Measurements from ENCODE around the gene PCSK6. TPM values are rescaled to one million over a fixed set of nuclear protein-coding genes. Genes with fewer than 3 reads are reported as not detected.
"Not testable (repeated sequence)": the region's sequence is repeated elsewhere in the genome, so short reads cannot be mapped to it uniquely, and the experiment has no call there.

The PCSK6 gene
- polyA plus RNA-seq, 3 donors, result 6.5 to 9.2 (median 7.3) TPM

DNA sequence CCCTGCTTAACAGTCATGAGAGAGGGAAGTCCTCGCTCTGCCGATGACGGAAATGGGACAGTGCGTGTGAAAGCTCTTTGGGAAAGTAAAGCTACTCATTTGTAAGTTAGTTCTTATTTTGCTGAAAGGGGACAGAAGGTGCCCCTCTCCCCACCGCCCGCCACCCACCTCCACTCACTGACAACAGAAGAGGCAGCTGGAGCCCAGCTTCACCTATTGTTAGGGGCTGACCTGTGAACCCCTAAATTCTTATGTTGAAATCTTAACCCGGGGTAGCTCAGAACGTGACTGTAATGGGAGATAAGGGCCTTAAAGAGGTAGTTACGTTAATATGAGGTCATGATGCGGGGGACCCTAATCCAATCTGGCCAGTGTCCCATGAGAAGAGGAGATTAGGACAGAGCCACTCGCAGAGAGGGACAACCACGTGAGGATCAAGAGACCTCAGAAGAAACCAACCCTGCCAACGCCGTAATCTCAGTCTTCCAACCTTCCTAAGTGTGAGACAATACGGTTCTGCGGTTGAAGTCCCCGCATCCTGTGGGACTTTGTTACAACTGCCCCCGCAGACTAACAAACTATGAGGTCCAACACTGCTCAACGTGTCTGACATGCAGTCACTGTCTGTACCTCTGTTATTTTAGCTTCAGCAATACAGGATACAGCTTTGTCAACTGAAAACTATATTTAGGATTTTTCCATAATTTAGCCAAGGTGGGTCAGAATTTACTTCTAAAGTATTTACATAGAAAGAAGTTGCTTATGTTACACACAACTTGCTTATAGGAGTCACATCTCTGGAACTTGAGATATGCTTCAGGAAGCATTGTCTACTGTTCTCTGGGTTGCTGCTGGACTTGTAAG is 51.7 kb downstream of the PCSK6 start:
- DNase-seq (ENCODE audit: low read depth in 3 of 3, low spot score in 2 of 3), result no peak

DNA sequence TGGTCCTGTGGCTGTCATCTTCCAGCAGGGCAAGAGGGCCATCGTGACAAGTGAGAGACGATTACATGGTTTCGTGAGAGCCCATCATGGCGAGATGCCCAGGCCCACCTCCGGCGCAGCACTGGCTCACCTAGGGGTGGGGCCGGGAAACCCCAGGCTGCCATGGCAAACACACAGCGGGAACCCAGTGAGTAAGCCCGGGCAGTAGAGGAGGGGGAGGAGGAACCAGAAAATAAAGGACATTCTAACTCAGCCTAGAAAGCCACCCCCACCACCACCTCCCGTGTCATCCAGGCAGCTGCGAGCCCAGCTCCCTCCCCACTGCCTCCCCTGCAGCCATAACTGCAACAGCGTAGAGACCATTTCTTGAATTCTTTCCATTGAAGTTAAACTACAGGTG is 52.3 kb downstream of the PCSK6 start:
- no peak for DNase-seq (ENCODE audit: low read depth in 3 of 3, low spot score in 2 of 3)

DNA sequence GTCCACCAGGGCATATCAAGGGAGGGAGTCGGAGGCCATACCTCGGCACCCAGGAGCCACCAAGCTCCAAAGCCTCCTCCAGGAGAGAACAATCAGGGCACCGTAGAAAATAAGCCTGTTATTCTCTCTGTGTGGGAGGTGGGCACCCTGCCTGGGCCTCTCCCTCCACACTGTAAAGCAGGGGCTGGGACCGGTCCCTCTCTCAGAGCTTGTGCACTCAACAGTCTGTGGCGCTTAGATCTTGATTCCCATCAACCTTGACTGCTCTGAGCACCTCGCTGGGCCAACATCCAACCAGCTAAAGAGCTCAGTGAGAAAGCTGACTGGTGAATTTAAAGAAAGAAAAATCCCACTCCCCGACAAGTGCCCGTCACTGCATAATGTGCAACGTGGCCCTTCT is 53.0 kb downstream of the PCSK6 start:
- DNase-seq (ENCODE audit: low read depth in 3 of 3, low spot score in 2 of 3), result no peak

DNA sequence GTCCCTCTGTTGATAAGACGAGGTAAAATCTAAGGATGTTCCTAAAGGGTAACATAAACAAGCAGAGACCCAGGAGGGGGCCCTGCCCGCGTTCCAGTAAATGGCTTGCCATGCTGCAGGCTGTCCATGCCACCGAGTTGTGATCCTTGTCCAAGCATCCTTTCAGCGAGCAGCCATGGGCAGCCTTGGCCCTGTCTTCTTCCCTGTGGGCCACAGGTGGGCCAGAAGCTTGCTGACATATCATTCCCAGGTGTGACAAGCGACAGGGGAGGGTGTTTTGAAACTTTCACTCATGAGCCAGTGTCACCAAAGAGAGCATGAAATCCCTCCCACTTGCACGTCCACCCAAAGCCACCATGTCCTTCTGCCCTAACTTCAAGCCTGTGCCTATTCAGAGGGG is 53.7 kb downstream of the PCSK6 start:
- no peak for DNase-seq (ENCODE audit: low read depth in 3 of 3, low spot score in 2 of 3)

DNA sequence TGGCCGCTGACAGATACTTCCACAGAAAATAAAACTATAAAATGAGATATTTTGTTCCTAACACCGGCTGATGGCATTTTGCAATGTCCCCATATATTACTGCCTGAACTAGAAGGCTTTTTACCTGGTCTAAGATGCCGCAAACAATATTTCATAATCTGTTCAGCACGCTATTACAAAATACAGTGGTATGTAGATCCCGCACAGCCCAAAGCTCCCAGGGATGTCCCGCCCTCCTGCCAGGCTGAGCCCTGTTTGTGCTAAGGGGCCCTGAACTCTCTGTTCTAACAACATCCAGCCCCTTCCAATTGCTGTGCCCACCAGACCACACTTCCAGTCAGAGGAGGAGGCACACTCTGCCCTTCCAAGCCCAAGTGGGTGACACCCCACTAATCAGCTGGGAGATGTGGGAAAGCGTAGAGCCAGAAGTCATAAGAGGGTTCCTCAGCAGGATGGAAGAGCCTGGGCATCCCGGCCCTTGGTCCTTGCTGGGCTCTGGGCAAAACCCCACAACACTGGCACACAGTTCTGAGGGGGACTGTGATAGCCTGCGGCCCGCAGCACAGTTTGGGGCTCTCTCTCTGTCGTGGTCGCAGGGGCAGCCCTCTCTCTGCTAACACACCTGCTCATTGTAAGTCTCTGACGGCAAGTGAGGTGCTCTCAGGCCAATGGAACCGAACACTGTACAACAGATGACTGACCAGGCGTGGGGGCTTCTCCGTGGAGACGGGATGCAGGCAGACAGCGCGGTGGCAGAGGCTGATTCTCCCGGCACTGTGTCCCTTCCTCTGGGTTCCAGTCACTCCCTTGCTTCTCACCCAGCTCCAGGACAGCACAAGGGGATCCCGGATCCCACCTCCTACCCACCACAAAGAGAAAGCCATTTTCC is 55.2 kb downstream of the PCSK6 start:
- no peak for DNase-seq (ENCODE audit: low read depth in 3 of 3, low spot score in 2 of 3)

DNA sequence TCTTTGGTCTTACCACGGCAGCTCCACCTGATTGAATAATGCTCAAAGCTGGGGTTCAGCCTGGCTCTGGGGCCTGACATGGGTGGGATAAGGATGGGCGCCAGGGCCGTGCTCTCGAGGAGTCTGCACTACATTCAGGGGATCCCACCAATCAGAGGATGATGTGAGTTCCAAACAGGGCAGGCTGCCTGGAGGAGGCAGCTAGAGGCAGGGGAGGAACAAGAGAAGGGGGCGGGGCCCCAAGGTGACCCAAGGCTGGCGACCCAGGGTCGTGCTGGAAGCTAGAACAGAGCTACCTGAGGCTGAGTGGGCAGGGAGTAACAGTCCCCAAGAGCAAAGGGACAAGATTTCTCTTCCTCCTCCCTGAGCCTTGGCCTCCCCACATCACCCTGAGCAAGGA is 56.1 kb downstream of the PCSK6 start:
- DNase-seq (ENCODE audit: low read depth in 3 of 3, low spot score in 2 of 3), result no peak

DNA sequence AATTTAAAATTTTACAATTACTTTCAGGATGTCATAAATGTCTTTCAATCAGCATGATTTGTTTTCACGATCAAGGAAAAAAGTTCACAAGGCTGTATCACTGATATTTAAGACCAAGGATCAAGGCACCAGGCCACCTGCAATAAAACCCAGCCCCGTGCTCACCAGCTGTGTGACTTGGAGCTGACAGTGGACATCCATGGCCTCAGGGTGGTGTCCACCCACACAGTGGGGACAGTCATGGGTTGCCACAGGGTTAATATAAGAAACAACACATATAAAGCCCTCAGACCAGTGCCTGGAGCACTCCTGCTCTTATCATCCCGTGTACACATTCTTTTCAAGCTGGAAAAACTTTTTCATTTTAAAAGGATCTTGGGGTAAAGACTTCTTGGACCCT is 56.5 kb downstream of the PCSK6 start:
- DNase-seq (ENCODE audit: low read depth in 3 of 3, low spot score in 2 of 3), result no peak

DNA sequence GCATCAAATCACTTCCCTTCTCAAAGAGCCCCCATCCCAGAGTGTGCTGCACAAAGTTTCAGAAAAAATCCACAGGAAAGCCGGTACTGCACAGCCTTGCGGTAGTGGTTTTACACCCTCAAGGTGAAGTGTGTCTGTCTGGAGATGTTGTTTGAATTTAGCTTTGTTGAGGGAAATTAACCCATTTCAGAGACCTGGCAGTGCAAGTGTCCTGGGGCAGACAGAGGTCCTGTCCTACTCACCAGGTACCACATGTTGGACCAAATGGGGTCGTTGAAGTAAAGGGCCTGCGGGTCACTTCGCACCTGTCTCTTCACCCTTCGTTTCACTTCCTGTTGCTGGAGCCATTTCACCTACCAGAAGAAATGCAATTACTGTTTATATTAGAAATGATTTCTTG is 57.8 kb downstream of the PCSK6 start:
- no peak for DNase-seq (ENCODE audit: low read depth in 3 of 3, low spot score in 2 of 3)

DNA sequence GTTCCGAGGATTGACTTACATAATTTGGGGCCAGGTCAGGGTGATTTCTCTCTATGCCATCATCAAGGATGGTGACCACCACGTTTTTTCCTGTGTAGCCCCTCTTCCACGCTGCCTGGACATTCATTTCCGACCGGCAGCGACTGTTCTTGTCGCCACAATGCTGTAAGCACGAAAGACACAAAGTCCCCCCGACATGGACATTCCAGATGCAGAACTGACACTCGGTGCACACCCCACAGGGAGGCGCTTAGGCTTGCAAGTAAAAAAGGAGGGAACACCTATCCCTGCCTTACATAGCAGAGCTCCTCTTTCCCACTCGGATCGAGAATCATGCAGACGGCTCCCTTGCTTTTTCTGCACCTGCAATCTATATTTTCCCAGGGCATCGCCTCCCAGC is 58.2 kb downstream of the PCSK6 start:
- no peak for DNase-seq (ENCODE audit: low read depth in 3 of 3, low spot score in 2 of 3)

DNA sequence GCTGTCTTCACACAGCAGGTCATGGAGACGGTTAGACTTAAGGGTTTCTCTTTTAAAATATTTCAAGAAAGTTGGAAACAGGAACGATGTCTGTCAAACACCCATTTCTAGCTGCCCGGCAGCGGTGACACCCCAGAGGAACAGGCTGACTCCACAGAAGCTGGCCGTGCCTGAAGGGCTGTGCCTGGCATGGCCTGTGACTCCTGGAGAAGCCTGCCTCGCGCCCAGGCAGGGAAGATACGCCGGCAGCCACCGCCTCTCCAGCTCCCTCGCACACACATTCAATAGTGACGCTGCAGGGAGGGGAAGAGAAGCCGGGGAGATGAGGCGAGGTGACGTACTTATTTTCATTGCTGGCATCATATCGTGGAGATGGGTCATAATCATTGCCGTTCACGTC is 59.9 kb downstream of the PCSK6 start:
- no peak for DNase-seq (ENCODE audit: low read depth in 3 of 3, low spot score in 2 of 3)

DNA sequence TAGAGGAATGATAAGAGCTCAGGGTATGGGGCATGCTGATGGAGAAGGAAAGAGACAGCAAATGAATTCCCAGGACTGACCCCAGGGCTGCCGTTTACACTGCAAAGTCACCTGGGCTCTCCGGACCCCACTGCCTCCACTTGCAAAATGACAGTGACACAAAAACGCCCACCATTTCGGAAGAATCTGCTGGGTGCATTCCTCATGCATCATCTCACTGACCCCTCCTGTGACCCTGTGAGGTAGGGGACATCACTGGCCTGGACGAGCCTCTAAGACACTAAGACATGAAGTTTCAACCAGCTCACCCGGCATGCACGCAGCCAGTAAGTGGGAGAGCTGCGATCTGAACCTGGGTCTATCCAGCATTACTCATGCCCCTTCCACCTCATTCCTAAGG is 60.3 kb downstream of the PCSK6 start:
- DNase-seq (ENCODE audit: low read depth in 3 of 3, low spot score in 2 of 3), result no peak

DNA sequence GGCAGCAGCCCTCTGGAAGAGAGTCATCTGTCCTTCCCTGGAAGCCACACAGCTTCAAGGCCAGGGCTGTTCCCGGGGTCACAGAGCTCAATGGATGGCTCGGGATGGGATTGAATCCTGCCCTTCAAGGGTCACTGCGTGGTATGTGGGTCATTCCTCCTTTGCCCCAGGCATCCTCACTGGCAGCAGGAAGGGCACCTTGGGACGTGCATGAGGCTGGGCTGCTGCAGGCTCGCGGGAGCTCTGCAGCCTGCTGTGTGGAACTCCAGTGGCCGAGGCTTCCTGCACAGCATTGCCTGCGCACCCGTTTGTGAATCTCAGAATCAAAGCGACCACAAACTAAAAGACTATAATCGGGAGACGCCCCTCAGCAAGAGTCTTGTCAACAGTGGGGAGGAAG is 60.7 kb downstream of the PCSK6 start:
- DNase-seq (ENCODE audit: low read depth in 3 of 3, low spot score in 2 of 3), result no peak

DNA sequence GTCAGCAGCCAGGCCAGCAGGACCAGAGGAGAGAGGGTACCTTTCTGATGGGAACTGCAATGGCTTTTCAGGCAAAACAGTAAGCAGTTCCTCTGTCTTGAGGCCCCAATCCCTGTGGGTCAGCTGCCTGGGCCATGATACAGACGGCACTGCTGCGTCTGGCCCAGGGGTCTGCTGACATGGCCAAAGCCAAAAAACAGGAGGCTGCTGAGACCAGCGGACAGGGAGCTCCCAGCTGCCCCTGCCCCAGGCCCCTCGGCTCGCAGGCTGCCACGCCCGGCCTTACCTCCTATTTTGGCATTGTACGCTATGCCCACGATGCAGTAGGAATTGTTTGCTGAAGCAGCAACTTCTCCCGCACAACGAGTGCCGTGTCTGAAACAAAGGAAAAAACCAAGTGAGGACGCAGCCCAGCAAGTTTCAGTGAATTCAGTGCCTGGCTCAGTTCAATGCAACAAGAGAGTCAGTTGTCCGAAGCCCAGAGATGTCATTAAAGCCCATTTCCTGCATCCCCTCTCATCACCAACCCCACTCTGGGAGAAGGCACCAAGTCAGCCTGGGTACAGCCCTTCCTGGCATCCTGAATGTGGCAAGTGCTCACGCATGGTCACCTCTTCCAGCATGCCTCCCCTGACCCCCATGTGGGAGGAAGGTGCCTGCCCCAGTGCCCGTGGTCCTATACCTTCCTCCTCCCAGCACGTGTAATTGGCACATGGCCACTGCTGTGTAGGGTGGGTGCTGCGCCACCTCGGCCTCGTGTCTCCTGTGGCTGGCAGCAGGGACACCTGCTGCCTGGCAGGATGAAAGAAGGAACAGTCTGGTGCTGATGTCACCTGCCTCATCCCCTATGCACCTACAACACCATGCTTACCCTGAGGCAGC is 61.7 kb downstream of the PCSK6 start:
- DNase-seq (ENCODE audit: low read depth in 3 of 3, low spot score in 2 of 3), result no peak

DNA sequence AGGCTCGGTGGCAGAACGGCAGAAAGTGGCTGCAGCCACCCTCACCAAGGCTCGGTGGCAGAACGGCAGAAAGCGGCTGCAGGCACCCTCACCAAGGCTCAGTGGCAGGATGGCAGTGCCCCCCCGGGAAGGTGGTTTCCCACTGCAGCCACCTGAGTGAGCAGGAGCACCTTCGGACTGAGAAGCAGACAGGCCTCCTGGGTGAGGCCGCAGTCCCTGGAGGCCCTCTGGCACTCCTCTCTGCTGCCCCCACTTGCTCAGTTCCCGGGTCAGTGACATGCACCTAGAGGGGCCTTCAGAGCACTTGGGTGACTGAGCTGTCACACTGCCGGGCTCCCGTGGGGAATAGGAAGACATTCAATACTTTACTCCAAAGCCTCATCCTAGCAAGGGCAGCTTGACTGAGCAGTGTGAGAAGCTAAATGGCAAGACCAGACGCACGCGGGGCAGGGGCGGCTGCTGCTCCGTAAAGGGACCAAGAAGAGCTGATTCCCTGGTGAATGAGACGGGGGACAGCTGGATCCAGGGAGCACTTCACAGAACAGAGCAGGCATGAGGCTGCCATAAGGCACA is 62.7 kb downstream of the PCSK6 start:
- DNase-seq (ENCODE audit: low read depth in 3 of 3, low spot score in 2 of 3), result no peak

DNA sequence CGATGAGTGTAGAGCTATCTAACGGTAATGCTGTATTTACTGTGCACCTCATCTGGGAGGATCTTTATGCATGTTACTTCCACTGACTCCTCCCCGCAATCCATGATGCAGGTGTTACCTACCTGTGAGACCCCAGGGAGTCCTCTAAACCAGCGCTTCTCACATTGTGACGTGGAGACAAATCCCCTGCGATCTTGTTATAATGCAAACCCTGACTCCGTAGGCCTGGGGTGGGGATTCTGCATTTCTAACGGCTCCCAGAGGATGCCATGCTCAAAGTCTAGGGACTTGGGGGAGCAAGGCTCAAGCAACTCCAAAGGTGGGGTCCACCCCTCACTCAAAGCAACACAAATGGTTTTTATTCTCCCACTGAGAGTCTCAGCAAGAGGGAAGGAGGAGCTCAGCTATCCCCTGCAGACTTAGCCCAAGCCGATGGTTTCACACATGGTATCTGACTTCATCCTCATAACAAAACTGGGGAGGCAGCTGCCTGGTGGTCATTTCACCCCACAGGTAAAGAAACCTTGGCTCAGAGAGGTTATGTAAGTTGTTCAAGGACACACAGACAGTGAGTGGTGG is 63.6 kb downstream of the PCSK6 start:
- no peak for DNase-seq (ENCODE audit: low read depth in 3 of 3, low spot score in 2 of 3)

DNA sequence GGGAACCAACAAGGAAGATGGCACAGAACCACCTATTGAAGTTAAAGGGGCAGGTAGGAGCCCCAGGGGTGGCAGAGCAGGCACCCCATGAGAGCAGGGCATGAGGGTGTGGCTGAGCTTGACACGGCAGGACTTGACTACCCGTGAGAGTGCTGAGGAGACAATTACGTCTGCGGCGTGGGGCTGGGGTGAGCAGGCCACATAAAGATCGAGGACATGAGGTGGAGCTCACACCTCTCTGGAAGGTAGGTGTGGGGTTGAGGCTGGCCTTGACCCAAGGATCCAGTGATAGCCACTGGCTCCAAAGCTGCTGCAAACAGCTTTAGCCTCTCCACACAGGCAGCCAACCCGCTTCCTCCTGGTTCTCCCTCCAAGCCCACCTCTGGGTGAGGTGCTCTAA is 64.5 kb downstream of the PCSK6 start:
- DNase-seq (ENCODE audit: low read depth in 3 of 3, low spot score in 2 of 3), result no peak

DNA sequence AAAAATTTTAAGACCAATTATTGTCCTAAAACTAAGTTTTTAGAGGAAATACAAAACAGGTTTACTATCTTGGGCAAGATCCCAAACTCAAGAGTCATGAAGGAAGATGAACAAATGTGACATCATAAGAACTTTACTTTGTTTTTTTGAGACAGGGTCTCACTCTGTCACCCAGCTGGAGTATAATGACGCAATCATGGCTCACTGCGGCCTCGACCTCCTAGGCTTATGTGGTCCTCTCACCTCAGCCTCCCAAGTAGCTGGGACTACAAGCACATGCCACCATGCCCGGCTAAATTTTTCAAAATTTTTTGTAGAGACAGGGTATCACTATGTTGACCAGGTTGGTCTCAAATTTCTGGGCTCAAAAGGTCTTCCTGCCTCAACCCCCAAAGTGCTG is 69.3 kb downstream of the PCSK6 start:
- no peak for DNase-seq (ENCODE audit: low read depth in 3 of 3, low spot score in 2 of 3)

DNA sequence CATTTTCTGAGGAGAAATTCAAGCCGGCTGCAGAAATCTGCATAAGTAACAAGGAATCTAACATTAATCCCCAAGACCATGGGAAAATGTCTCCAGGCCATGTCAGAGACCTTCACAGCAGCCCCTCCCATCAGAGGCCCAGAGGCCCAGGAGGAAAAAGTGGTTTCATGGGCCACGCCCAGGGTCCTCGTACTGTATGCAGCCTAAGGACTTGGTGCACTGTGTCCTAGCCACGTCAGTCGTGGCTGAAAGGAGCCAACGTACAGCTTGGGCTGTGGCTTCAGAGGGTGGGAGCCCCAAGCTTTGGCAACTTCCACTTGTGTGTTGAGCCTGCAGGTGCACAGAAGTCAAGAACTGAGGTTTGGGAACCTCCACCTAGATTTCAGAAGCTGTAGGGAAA is 73.0 kb downstream of the PCSK6 start:
- not testable (repeated sequence) for DNase-seq (ENCODE audit: low read depth in 3 of 3, low spot score in 2 of 3)

DNA sequence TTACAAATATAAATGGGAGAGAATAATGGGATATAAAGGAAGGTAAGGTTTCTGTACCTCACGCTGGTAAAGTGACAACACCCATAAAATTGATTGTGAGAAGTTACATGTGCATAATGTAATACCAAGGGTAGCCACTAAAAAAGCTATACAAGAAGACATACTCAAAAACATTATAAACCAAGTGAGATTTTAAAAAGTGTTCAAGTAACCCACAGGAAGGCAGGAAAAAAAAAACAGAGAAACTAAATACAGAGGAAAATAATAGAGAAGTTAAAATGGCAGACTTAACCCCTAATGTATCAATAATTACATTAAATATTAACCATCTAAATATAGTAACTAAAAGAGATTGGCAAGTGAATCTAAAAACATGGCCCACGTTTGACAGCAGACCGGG is 76.3 kb downstream of the PCSK6 start:
- no peak for DNase-seq (ENCODE audit: low read depth in 3 of 3, low spot score in 2 of 3)

DNA sequence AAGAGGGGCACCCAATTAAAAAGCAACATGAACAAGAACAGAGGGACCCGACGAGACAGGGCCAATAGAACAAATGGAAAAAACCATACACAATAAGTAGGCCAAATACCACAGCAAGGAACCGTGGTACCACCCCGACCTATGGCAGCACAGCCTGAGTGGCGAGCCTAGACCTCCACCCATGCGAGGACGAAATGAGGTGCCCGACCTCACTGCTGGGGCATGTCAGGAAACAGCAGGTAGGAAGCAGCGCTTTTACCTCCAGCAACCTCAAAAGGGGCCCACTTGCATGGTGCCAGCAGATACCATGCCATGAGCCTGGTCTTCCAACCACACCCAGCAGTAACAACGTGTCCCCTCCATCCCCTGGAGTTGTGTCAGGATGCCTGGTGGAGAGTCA is 77.9 kb downstream of the PCSK6 start:
- DNase-seq (ENCODE audit: low read depth in 3 of 3, low spot score in 2 of 3), result no peak
